ENCODE measurements around the gene BCAS1.

DNA sequence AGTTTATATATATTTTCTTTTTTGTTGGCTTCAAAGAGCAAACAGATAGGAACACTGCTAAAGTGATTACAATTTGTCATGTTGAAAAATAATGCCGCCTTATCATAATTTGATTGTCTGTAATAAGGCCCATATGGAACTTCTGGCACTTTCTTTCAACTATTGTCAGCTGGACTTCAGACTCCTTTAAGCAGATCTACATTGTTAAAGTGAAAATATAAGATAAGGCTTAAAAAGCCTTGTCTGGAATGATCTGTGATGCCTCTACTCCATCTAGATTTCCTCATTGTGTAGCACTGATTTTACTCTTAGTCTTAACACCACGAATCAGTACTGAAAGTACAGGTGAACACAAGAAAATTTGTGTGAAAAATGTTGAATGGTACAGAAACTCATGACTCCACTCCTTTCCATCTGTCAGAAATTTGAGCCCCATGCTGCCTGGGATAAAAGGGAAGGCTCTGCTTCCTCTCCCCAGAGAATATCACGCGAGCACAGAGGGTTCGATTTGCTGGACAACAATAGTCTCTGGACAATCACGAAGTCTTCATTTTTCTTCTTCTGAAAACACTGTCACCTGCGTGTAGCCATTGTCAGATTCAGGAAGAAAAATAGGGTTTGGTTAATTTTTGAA, 56.0 kb downstream of the BCAS1 start:
- no peak for TF ChIP-seq CTCF (IDR thresholded peaks at IDR 0.05; ENCODE audit: low read length)
- TF ChIP-seq EZH2 (IDR thresholded peaks at IDR 0.05; ENCODE audit: borderline replicate concordance, low read length), result no peak
